ENCODE data around the gene HEG1. TPM values are rescaled to one million over a fixed set of nuclear protein-coding genes. Genes with fewer than 3 reads are reported as not detected.

Gene HEG1
- total RNA-seq, 1 experiment from 2014 or later, result 8.6 TPM

DNA sequence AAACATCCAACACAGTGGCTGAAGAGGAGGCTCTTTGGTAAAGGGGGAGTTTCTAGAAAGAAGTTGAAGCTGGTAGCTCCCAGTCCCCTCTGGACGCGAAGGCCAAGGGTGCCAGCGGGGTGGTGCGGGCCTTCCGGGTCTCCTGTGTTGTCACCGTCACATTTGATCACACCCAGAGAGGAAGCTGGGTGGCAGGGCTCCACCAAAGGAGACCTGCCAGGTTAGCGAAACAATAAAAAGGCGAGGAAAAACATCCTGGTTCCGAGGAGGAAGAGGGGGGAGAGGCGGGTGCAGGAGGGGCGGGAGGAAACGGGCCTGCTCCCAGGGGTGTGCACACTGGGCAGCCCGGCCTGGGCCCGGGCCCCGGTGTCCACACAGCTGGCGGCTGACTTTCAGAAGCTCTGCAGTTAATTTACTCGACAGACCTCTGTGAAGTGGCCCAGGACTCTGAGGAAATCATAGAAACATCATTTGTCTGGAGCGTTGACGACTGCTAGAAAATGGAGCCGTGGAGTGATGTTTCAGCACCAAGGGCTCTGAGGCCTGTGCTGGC is 12.1 kb downstream of the HEG1 start:
- no TSS peak for BruUV-seq (replicated peaks)
- Mint-ChIP-seq H3K4me3 (ENCODE audit: unreplicated experiment) (no peak overlapping the region), H3K9me3 (ENCODE audit: unreplicated experiment) (no peaks in the 10 kb centered on the region), H3K27me3 (ENCODE audit: insufficient read depth, unreplicated experiment) (no peaks in the 10 kb centered on the region), H3K4me1 (ENCODE audit: insufficient read depth, unreplicated experiment) (no peaks in the 10 kb centered on the region), H3K36me3 (ENCODE audit: insufficient read depth, unreplicated experiment) (no peaks in the 10 kb centered on the region), H3K27ac (ENCODE audit: low read depth, unreplicated experiment) (no peak overlapping the region)
- TF ChIP-seq CTCF (IDR thresholded peaks at IDR 0.05; ENCODE audit: unreplicated experiment), result no peak
- POLR2A ChIA-PET, result interaction anchor here (0.7 kb wide), 2 partner anchors 36 to 322 kb away, joined by 3 read pairs; no protein-coding TSS in a partner anchor
- CTCF ChIA-PET, result no interaction called here
- intact Hi-C loops (cut with micrococcal nuclease), result no loop called here
- DNase-seq (ENCODE audit: unreplicated experiment), result no peak

- Mint-ChIP-seq H3K9me3 (ENCODE audit: unreplicated experiment) (no peaks in the 10 kb centered on the region), H3K36me3 (ENCODE audit: insufficient read depth, unreplicated experiment) (no peaks in the 10 kb centered on the region), H3K4me3 (ENCODE audit: unreplicated experiment) (no peak overlapping the region), H3K4me1 (ENCODE audit: insufficient read depth, unreplicated experiment) (no peaks in the 10 kb centered on the region), H3K27me3 (ENCODE audit: insufficient read depth, unreplicated experiment) (no peaks in the 10 kb centered on the region), H3K27ac (ENCODE audit: low read depth, unreplicated experiment) (no peak overlapping the region)
- no peak for DNase-seq (ENCODE audit: unreplicated experiment)
- ChIA-PET POLR2A (interaction anchor here (0.7 kb wide), 2 partner anchors 22 to 35 kb away, joined by 3 read pairs; no protein-coding TSS in a partner anchor), CTCF (no interaction called here)
- intact Hi-C loops (cut with micrococcal nuclease), result no loop called here
- TF ChIP-seq CTCF (IDR thresholded peaks at IDR 0.05; ENCODE audit: unreplicated experiment), result no peak
- BruUV-seq (replicated peaks), result no TSS peak
These were observed 12.9 kb downstream of the HEG1 start for GRCh38 chr3:125042725-125043406.

GRCh38 chr3:125039131-125040100 is 16.4 kb downstream of the HEG1 start:
- intact Hi-C loops (cut with micrococcal nuclease), result no loop called here
- H3K27ac Mint-ChIP-seq (ENCODE audit: low read depth, unreplicated experiment), result no peak overlapping the region
- no TSS peak for BruUV-seq (replicated peaks)
- no peak for DNase-seq (ENCODE audit: unreplicated experiment)
- no peak for TF ChIP-seq CTCF (IDR thresholded peaks at IDR 0.05; ENCODE audit: unreplicated experiment)
- no peak overlapping the region for H3K4me3 Mint-ChIP-seq (ENCODE audit: unreplicated experiment)
- H3K4me1 Mint-ChIP-seq (ENCODE audit: insufficient read depth, unreplicated experiment), result no peaks in the 10 kb centered on the region
- H3K36me3 Mint-ChIP-seq (ENCODE audit: insufficient read depth, unreplicated experiment), result no peaks in the 10 kb centered on the region
- CTCF ChIA-PET, result interaction anchor here (0.6 kb wide), 2 partner anchors 9 kb away, joined by 3 to 4 read pairs; no protein-coding TSS in a partner anchor
- no peaks in the 10 kb centered on the region for H3K27me3 Mint-ChIP-seq (ENCODE audit: insufficient read depth, unreplicated experiment)
- POLR2A ChIA-PET, result interaction anchor here (0.6 kb wide), 1 partner anchor 38 kb away, joined by 3 read pairs; no protein-coding TSS in a partner anchor
- H3K9me3 Mint-ChIP-seq (ENCODE audit: unreplicated experiment), result no peaks in the 10 kb centered on the region

All from MCF 10A (cell line).